Measurements from ENCODE around the gene ZNF318. TPM values are rescaled to one million over a fixed set of nuclear protein-coding genes. Genes with fewer than 3 reads are reported as not detected.

Gene ZNF318
- total RNA-seq, 1 donor from 2014 or later = 9.7 TPM

GRCh38 chr6:43290905-43291355 lies 78.5 kb downstream of the ZNF318 start:
- no peak overlapping the region for H3K27ac Mint-ChIP-seq
- no peaks in the 10 kb centered on the region for H3K4me1 Mint-ChIP-seq (ENCODE audit: low read depth)
- H3K9me3 Mint-ChIP-seq = no peaks in the 10 kb centered on the region
- no peak overlapping the region for H3K4me3 Mint-ChIP-seq
- intact Hi-C loops (cut with micrococcal nuclease) = no loop called here
- H3K27me3 Mint-ChIP-seq (ENCODE audit: insufficient read depth) = peaks cover 26% of the 10 kb centered on the region
- DNase-seq (ENCODE audit: low spot score) = no peak
- no peaks in the 10 kb centered on the region for H3K36me3 Mint-ChIP-seq (ENCODE audit: low read depth)

GRCh38 chr6:43290339-43290904 lies 79.0 kb downstream of the ZNF318 start:
- H3K4me3 Mint-ChIP-seq = no peak overlapping the region
- H3K36me3 Mint-ChIP-seq (ENCODE audit: low read depth) = no peaks in the 10 kb centered on the region
- peaks cover 32% of the 10 kb centered on the region for H3K27me3 Mint-ChIP-seq (ENCODE audit: insufficient read depth)
- DNase-seq (ENCODE audit: low spot score) = no peak
- no peaks in the 10 kb centered on the region for H3K9me3 Mint-ChIP-seq
- intact Hi-C loops (cut with micrococcal nuclease) = no loop called here
- H3K4me1 Mint-ChIP-seq (ENCODE audit: low read depth) = no peaks in the 10 kb centered on the region
- no peak overlapping the region for H3K27ac Mint-ChIP-seq

DNA sequence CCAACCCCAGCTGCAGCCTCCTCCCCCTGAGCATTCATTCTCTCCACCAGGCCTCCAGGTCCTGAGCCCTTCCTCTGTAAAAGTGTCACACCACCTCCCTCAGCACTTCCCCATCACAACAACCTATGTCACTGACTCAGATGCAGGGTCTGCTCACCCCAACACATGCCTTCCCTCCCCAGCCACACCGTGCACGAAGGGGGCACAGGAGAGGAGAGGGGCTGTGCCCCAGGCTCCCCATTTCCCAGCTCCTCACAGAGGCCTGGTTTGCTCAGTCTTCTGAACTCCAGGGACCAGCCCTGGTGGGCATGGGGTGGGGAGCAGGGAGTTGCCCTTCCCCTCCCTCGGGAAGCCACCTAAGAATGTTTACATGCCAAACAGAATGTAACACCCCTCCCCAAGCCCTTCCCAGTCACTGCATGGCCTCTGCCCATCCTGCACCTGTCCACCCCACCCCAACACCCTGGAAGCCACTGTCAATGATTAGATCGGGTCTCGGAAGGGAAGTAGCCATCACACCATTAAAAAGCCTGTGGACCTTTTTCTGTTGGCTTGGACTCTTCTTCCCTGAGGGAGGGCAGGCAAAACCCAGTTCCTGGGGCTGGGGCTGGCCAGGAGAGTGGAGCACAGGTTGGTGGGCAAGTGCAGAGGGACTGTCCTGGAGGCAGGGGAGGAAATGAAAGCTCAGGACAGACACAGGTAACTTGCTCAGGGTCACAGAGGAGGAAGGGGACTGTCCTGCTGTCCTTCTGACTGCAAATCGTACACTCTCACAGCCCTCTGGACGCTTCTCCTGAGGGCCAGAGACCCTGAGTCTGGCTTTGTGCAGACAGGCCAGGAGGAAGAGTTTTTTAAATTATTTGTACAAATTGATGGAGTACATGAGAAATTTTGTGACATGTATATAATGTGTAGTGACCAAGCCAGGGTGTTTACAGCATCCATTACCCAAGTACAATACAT lies 81.4 kb downstream of the ZNF318 start:
- no peak overlapping the region for H3K27ac Mint-ChIP-seq
- H3K9me3 Mint-ChIP-seq = no peaks in the 10 kb centered on the region
- H3K4me1 Mint-ChIP-seq (ENCODE audit: low read depth) = no peaks in the 10 kb centered on the region
- H3K36me3 Mint-ChIP-seq (ENCODE audit: low read depth) = no peaks in the 10 kb centered on the region
- H3K27me3 Mint-ChIP-seq (ENCODE audit: insufficient read depth) = peaks cover 38% of the 10 kb centered on the region
- intact Hi-C loops (cut with micrococcal nuclease) = no loop called here
- DNase-seq (ENCODE audit: low spot score) = no peak
- H3K4me3 Mint-ChIP-seq = no peak overlapping the region

GRCh38 chr6:43286980-43287716 lies 82.3 kb downstream of the ZNF318 start:
- intact Hi-C loops (cut with micrococcal nuclease) = no loop called here

GRCh38 chr6:43286456-43286979 lies 82.9 kb downstream of the ZNF318 start:
- DNase-seq (ENCODE audit: low spot score) = no peak
- intact Hi-C loops (cut with micrococcal nuclease) = no loop called here
- Mint-ChIP-seq H3K27ac (no peak overlapping the region), H3K9me3 (no peaks in the 10 kb centered on the region), H3K27me3 (ENCODE audit: insufficient read depth) (peaks cover 41% of the 10 kb centered on the region), H3K36me3 (ENCODE audit: low read depth) (no peaks in the 10 kb centered on the region), H3K4me3 (no peak overlapping the region), H3K4me1 (ENCODE audit: low read depth) (no peaks in the 10 kb centered on the region)

More at GRCh38 chr6:43286980-43287716, 82.3 kb downstream of the ZNF318 start:
- H3K27ac Mint-ChIP-seq = no peak overlapping the region
- H3K36me3 Mint-ChIP-seq (ENCODE audit: low read depth) = no peaks in the 10 kb centered on the region
- peaks cover 41% of the 10 kb centered on the region for H3K27me3 Mint-ChIP-seq (ENCODE audit: insufficient read depth)
- H3K4me3 Mint-ChIP-seq = no peak overlapping the region
- H3K4me1 Mint-ChIP-seq (ENCODE audit: low read depth) = no peaks in the 10 kb centered on the region
- no peaks in the 10 kb centered on the region for H3K9me3 Mint-ChIP-seq
- no peak for DNase-seq (ENCODE audit: low spot score)

Other genes starting within 250 kb of the ZNF318 start
- gene SRF, start 198.4 kb downstream of the ZNF318 start, total RNA-seq = 61.4 and 61.9 TPM in 2 replicates
- gene CUL9, start 187.5 kb downstream of the ZNF318 start, total RNA-seq = 38.9 and 42.2 TPM in 2 replicates
- 65.8 and 71.6 TPM in 2 replicates for gene DNPH1, start 140.2 kb downstream of the ZNF318 start, total RNA-seq
- gene TTBK1, start 126.2 kb downstream of the ZNF318 start, total RNA-seq = 1.7 and 2.0 TPM in 2 replicates
- not detected in 2 replicates for gene SLC22A7, start 71.4 kb downstream of the ZNF318 start, total RNA-seq
- not detected in 2 replicates for gene CRIP3, start 60.8 kb downstream of the ZNF318 start, total RNA-seq
- 40.5 and 43.6 TPM in 2 replicates for gene ABCC10, start 57.9 kb upstream of the ZNF318 start, total RNA-seq
- gene DLK2, start 85.9 kb upstream of the ZNF318 start, total RNA-seq = 1.5 and 2.0 TPM in 2 replicates
- 43.4 and 48.2 TPM in 2 replicates for gene TJAP1, start 107.9 kb upstream of the ZNF318 start, total RNA-seq
- 0.10 and 0.12 TPM in 2 replicates for gene LRRC73, start 140.7 kb upstream of the ZNF318 start, total RNA-seq
- gene YIPF3, start 147.3 kb upstream of the ZNF318 start, total RNA-seq = 60.2 and 62.5 TPM in 2 replicates
- gene POLR1C, start 147.4 kb upstream of the ZNF318 start, total RNA-seq = 85.8 and 98.0 TPM in 2 replicates
- gene XPO5, start 206.4 kb upstream of the ZNF318 start, total RNA-seq = 135 and 149 TPM in 2 replicates
- gene POLH, start 206.5 kb upstream of the ZNF318 start, total RNA-seq = 35.7 and 39.1 TPM in 2 replicates